ENCODE results near the gene NF2. TPM values are rescaled to one million over a fixed set of nuclear protein-coding genes. Genes with fewer than 3 reads are reported as not detected.

NF2 gene
- total RNA-seq, 1 experiment from 2014 or later, result 50.9 TPM

DNA sequence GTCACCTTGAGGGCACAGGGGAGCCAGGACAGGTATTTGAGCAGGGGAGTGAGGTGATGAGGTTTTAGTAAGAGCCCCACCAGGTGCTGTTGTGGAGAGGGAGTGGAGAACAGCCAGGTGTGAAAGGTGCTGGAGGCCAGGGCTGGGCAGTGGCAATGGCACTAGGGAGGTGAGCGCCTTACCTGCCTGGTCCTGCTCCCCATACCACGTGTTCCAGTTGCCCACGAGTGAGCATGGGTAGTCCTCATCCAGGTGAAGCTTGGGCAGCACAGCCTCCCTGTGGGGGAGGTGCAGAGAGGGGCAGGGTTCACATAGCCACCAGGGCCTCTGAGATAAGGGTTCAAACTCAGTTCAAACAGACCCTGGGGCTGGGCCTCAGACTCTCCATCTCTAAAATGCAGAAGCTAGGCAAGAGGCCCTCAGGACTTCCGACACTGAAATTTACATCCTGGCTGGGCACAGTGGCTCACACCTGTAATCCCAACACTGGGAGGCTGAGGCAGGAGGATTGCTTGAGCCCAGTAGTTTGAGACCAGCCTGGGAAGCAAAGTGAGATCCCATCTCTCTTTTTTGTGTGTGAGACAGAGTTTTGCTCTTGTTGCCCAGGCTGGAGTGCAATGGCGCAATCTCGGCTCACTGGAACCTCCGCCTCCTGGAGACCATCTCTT, 34.3 kb upstream of the NF2 start:
- Histone ChIP-seq H3K23me2 (ENCODE audit: insufficient read length, low read depth, low read length, poor library complexity, severe bottlenecking) (no peaks in the 10 kb centered on the region), H3K4me1 (ENCODE audit: insufficient read depth, low read length) (no peaks in the 10 kb centered on the region), H4K91ac (ENCODE audit: insufficient read length, low read depth, low read length) (no peak overlapping the region), H3K56ac (ENCODE audit: insufficient read length, low read depth, low read length) (no peak overlapping the region), H2BK20ac (ENCODE audit: low read depth, low read length, poor library complexity, severe bottlenecking) (no peak overlapping the region), H3K4ac (ENCODE audit: low read depth, low read length) (no peak overlapping the region), H3T11ph (ENCODE audit: low read length) (no peak overlapping the region), H3K9me3 (ENCODE audit: control insufficient read depth, low read depth, low read length) (no peaks in the 10 kb centered on the region), H2AFZ (ENCODE audit: low read length) (no peak overlapping the region), H3K79me2 (ENCODE audit: insufficient read depth, low read length) (no peaks in the 10 kb centered on the region), H2BK120ac (ENCODE audit: low read depth, low read length, poor library complexity, severe bottlenecking) (no peak overlapping the region), H3K27ac (ENCODE audit: insufficient read length, low read depth, low read length) (no peak overlapping the region), H4K5ac (ENCODE audit: insufficient read length, low read depth, low read length) (no peak overlapping the region), H3K27me3 (ENCODE audit: insufficient read depth, low read length) (no peaks in the 10 kb centered on the region), H2BK5ac (ENCODE audit: insufficient read length, low read length) (no peak overlapping the region), H3K79me1 (ENCODE audit: insufficient read depth, low read depth, low read length, poor library complexity, severe bottlenecking) (no peaks in the 10 kb centered on the region), H4K20me1 (ENCODE audit: control insufficient read depth, insufficient read depth, insufficient read length) (no peaks in the 10 kb centered on the region), H2BK15ac (ENCODE audit: low read depth, low read length) (no peak overlapping the region), H3K9ac (ENCODE audit: extremely low read depth, insufficient read length, low read length) (no peak overlapping the region), H2BK12ac (ENCODE audit: insufficient read length, low read depth, low read length) (no peak overlapping the region), H3K23ac (ENCODE audit: insufficient read length, low read depth, low read length) (no peak overlapping the region), H3K4me2 (ENCODE audit: insufficient read depth, insufficient read length, low read length) (no peak overlapping the region), H4K8ac (replicated peaks; ENCODE audit: insufficient read length, low read depth, low read length) (no peak overlapping the region), H3K18ac (ENCODE audit: insufficient read length, low read depth, low read length) (no peak overlapping the region), H3K14ac (ENCODE audit: insufficient read depth, low read length) (no peak overlapping the region), H2AK5ac (ENCODE audit: insufficient read length, low read length) (no peak overlapping the region)
- TF ChIP-seq, protein P1, sequence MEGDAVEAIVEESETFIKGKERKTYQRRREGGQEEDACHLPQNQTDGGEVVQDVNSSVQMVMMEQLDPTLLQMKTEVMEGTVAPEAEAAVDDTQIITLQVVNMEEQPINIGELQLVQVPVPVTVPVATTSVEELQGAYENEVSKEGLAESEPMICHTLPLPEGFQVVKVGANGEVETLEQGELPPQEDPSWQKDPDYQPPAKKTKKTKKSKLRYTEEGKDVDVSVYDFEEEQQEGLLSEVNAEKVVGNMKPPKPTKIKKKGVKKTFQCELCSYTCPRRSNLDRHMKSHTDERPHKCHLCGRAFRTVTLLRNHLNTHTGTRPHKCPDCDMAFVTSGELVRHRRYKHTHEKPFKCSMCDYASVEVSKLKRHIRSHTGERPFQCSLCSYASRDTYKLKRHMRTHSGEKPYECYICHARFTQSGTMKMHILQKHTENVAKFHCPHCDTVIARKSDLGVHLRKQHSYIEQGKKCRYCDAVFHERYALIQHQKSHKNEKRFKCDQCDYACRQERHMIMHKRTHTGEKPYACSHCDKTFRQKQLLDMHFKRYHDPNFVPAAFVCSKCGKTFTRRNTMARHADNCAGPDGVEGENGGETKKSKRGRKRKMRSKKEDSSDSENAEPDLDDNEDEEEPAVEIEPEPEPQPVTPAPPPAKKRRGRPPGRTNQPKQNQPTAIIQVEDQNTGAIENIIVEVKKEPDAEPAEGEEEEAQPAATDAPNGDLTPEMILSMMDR (conservative IDR thresholded peaks at IDR 0.05), result no peak
- Mint-ChIP-seq H3K4me3 (no peak overlapping the region), H3K4me1 (no peaks in the 10 kb centered on the region), H3K27me3 (ENCODE audit: low read depth) (no peaks in the 10 kb centered on the region), H3K36me3 (ENCODE audit: insufficient read depth in 1 of 3, low read depth in 3 of 3) (peaks cover 24 to 60% (median 47%) of the 10 kb centered on the region in 3 experiments; a peak in 6 of 7 replicates), H3K27ac (peak overlapping the region in 2 of 3 experiments; percentile 16 to 85; a peak in 2 of 7 replicates), H3K9me3 (no peaks in the 10 kb centered on the region)
- no peak for DNase-seq
- WGBS (ENCODE audit: extremely low coverage, insufficient read length, low lambda C conversion rate), result no CpG with 5 or more reads among the region's 7 CpGs

Data from H9 (cell line).